HK-2 (cell line): ENCODE measurements around the gene XPO6.

Source experiments
- DNase-seq: peaks from one replicate; pipeline ENCODE4 v3.0.0-alpha.2; 2018; ENCODE audit not compliant: unreplicated experiment

XPO6 gene

DNA sequence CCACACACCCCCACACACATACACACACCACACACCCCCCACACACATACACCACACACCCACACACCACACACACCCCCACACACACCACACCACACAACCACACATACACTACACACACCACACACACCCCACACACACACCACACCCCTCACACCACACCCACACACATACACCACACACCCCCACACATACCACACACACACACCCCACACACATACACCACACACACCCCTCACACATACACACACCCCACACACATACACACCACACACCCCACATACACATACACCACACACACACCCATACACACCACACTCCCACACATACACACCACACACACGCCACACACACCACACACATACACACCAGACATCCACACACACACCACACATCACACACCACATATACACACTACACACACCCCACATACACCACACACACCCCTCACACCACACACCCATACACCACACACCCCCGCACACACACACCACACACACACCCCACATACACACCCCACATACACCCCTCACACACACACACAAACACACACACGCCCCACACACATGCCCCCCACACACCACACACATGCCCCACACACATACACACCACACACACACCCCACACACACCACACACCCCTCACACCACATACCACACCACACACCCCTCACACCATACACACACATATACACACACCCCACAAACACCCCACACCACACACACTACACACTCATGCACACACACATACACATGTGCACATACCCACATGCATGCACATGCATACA, 122.4 kb downstream of the XPO6 start:
- no peak for DNase-seq

DNA sequence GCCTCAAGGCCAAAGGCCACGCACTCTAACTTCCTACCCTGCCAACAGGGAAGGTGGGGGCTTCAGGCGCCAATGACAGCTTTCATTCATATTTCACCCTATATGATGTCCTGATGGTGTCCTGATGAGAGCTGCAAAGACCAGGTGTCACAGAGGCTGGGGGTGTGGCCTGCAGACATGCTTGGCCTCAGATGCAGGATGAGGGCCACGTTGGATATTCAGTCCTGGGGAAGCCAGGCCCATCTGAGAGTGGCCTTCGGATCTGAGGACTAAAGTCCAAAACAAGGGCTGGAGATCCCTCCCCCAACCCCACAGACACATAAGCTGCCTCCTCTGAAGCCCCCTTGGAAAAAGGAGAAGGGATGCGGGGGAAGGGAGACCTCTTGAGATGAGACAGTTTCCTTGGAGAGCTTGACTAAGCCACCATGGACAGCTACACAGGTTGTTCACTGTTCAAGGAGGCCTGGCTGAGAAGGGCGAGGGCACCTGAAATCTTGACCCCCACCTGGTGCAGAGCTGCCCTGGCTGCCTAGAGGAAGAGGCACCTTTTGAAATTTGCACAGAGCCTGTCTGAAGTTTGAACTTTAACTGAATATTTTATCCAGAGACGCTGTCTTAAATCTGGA, 124.0 kb downstream of the XPO6 start:
- no peak for DNase-seq

DNA sequence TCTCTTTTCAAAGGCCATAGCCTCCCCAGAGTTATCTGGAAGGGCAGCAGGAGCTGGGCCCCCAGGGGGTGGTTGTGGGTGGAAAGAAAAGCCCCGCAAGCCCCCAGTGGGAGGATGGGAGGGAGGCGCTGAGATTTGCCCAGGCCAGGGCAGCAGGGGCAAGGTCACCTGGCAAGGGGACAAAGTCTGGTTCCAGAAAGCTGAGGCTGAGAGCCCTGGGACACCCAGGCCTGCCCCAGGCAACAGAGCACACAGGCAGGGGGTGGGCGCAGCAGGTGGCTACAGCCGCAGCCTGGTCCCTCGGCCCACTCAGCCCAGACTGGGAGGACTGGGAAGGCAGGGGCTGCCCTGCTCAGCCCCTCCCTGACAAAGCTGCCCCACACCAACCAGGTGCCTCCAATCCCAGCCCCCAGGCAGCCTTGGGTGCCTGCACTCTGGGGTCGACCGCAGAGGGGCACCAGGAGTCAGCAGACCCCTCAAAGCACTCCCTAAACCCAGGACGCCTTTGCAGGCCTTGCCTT, 124.6 kb downstream of the XPO6 start:
- no peak for DNase-seq

DNA sequence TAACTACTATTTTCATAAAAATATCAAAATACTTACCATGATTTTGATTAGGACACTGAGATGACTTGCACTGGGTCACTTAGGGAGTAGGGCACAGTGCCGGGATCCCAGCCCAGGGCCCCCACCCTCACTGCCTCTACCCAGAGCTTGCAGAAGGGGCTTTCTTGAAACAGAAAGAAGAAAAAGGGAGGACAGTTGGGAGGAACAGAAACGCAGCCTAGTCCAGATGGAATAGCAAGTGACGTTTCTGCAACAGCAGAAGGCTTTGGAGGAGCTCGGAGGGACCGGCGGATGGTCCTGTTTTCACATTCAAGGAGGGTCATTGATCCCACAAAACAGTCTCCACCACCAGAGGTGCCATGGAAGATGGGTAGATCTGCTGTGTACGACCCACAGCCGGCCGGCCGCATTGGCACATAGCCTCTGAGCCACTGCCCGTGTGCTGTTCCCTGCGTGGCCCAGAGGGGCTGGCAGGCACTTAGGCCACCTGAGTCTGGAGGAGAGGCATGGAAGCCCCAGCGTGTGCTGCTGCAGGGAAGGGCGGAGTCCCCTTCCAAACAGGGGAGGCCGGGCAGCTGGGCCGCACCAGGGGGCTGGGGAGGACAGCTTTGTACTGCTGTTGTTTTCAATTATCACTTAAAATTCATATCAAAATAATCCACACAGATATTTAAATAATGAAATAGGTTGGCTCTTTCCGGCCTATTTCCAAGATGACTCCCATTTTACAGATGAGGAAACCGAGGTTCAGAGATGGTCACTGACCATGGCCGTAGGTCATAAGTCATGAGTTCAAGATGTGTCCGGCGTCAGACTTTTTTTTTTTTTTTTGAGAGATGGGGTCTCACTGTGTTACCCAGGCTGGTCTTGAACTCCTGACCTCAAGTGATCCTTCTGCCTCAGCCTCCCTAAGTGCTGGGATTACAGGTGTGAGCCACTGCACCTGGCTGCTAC, 125.3 kb downstream of the XPO6 start:
- DNase-seq = no peak

- DNase-seq = no peak
Observed at GRCh38 chr16:28085389-28086171, 126.2 kb downstream of the XPO6 start.

DNA sequence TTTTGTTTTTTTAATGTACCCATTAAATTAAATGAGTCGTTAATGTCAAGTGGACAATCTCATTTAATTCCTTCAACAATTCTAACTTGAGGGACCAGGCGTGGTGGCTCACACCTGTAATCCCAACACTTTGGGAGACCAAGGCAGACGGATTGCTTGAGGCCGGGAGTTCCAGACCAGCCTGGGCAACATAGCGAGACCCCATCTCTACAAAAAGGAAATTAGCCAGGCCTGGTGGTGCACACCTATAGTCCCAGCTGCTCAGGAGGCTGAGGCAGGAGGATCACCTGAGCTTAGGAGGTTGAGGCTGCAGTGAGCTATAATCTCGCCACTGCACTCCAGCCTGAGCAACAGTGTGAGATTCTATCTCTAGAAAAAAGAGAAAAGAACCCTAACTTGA, 127.6 kb downstream of the XPO6 start:
- DNase-seq = no peak

DNA sequence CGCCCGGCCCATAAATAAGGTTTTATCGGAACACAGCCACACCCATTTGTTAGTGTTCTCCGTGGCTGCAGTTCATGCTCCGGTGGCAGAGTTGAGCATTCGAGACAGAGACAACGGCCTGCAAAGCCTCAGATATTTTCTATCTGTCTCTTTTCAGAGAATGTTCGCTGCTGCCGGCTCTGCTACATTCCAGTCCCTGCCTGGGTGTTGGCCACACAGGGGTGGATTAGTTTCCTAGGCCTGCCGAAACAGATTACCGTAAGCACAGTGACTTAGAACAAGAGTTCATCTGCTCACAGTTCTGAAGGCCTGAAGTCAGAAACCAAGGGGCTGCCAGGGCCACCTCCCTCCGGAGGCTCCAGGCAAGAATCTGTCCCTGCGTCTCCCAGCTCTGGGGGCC, 129.1 kb downstream of the XPO6 start:
- DNase-seq = no peak

DNA sequence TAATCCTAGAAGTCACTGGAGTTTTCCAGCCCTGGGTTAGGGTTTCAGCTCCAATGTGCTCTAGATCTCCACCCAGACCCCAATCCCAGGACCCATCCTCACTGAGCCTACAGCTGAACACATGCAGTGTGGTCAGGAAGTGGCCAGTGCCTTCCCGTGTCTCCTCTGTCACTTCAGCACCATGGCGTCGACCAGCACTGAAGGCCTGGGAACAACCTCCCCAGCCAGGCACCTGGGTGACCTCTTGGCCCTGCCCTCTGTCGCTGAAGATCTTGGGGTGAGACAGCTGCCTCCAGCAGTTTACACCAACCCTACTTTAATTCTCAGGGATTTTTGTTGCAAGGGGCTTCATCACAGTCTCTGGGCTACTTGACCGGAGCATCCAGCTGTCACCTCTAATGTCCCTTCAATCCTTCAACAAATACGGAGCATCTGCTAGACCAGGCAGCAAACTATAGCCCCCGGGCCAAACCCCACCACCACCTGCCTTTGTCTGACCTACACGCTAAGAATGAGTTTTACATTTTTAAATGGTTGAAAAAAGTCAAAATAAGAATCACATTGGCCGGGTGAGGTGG, 130.3 kb downstream of the XPO6 start:
- DNase-seq = no peak

- DNase-seq = no peak
Observed at GRCh38 chr16:28078261-28078660, 133.5 kb downstream of the XPO6 start.

- no peak for DNase-seq
Observed at GRCh38 chr16:28073836-28074235, 137.9 kb downstream of the XPO6 start.

- DNase-seq = no peak
Observed at GRCh38 chr16:28072087-28072486, 139.7 kb downstream of the XPO6 start.

- DNase-seq = no peak
Observed at GRCh38 chr16:28069971-28070794, 141.6 kb downstream of the XPO6 start.

GRCh38 chr16:28068976-28069375, 142.8 kb downstream of the XPO6 start:
- DNase-seq = no peak

DNA sequence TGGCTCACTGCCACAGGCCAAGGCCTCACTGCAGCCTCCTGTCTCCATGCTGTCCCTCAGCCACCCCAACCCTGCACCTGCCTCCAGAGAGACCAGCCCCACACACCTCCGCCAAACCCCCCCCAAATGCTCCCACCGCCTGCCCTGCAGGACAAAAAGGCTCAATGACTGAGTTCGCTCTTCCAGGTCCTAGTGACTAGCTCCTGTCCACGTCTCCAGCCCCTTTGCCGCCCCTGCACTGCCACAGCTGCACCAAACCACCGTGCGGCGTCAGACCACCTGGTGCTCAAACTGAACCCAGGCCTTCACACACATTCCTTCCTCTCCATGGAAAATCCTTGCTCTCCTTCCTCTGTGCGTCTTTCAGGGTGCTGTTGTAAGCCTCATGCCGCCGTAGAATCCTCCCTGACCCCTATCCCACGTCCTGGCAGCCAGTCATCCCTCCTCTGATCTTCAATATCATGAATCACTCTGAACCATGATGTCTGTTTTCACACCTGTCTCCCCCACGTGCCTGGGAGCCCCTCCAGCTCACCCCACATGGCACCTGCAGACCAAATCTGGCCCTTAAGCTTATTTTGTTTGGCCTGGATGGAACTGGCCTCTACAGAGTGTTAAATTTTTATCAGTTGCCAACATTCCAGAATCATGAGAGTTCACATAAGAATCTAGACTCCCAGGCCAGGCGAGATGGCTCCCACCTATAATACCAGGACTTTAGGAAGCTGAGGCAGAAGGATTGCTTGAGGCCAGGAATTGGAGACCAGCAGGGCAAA, 144.0 kb downstream of the XPO6 start:
- DNase-seq = no peak

GRCh38 chr16:28064706-28065249, 147.0 kb downstream of the XPO6 start:
- no peak for DNase-seq

GRCh38 chr16:28064150-28064549, 147.6 kb downstream of the XPO6 start:
- DNase-seq = no peak

- no peak for DNase-seq
Observed at GRCh38 chr16:28063591-28064061, 148.1 kb downstream of the XPO6 start, which contains the start of gene GSG1L. TSS of gene GSG1L (minus strand) at chr16:28063714. CDS start at chr16:28063424, 290 bp downstream.

GRCh38 chr16:28062847-28063521, 148.8 kb downstream of the XPO6 start:
- DNase-seq = no peak
